ENCODE measurements around the gene MRPL54.

The MRPL54 gene

GRCh38 chr19:3784607-3785450 lies 22.3 kb downstream of the MRPL54 start:
- no peaks in the 10 kb centered on the region for H3K9me3 ChIP-seq (ENCODE audit: control insufficient read depth, low read length)
- peaks cover 25% of the 10 kb centered on the region for H3K27me3 ChIP-seq (ENCODE audit: control insufficient read depth, insufficient read depth, low read length)
- H3K4me3 ChIP-seq (ENCODE audit: low read length): no peak overlapping the region
- no peaks in the 10 kb centered on the region for H3K36me3 ChIP-seq (ENCODE audit: control insufficient read depth, insufficient read depth, low read length)
- no peaks in the 10 kb centered on the region for H3K4me1 ChIP-seq (ENCODE audit: control insufficient read depth, insufficient read depth, low read length)
- H3K9ac ChIP-seq (ENCODE audit: low read length): no peak overlapping the region

- peaks cover 25% of the 10 kb centered on the region for H3K27me3 ChIP-seq (ENCODE audit: control insufficient read depth, insufficient read depth, low read length)
- no peak overlapping the region for H3K4me3 ChIP-seq (ENCODE audit: low read length)
These were observed 23.0 kb downstream of the MRPL54 start for GRCh38 chr19:3785451-3785937.

GRCh38 chr19:3785938-3786824 lies 23.7 kb downstream of the MRPL54 start, which contains the start of gene MATK:
MATK (minus strand) TSS chr19:3786381; CDS start chr19:3785135, 1,246 bp downstream.
- no peak within 1 kb of the TSS for H3K9ac ChIP-seq (ENCODE audit: low read length)
- H3K9me3 ChIP-seq (ENCODE audit: control insufficient read depth, low read length): no peaks in the 10 kb centered on the region
- no peaks in the 10 kb centered on the region for H3K4me1 ChIP-seq (ENCODE audit: control insufficient read depth, insufficient read depth, low read length)
- H3K36me3 ChIP-seq (ENCODE audit: control insufficient read depth, insufficient read depth, low read length): no peaks in the 10 kb centered on the region
- H3K27me3 ChIP-seq (ENCODE audit: control insufficient read depth, insufficient read depth, low read length): peaks cover 25% of the 10 kb centered on the region
- H3K4me3 ChIP-seq (ENCODE audit: low read length): no peak within 1 kb of the TSS

More at GRCh38 chr19:3785451-3785937, 23.0 kb downstream of the MRPL54 start:
- H3K36me3 ChIP-seq (ENCODE audit: control insufficient read depth, insufficient read depth, low read length): no peaks in the 10 kb centered on the region
- H3K4me1 ChIP-seq (ENCODE audit: control insufficient read depth, insufficient read depth, low read length): no peaks in the 10 kb centered on the region
- H3K9ac ChIP-seq (ENCODE audit: low read length): no peak overlapping the region
- no peaks in the 10 kb centered on the region for H3K9me3 ChIP-seq (ENCODE audit: control insufficient read depth, low read length)

GRCh38 chr19:3788996-3789778 lies 26.7 kb downstream of the MRPL54 start:
- Histone ChIP-seq H3K36me3 (ENCODE audit: control insufficient read depth, insufficient read depth, low read length) (no peaks in the 10 kb centered on the region), H3K9ac (ENCODE audit: low read length) (no peak overlapping the region), H3K9me3 (ENCODE audit: control insufficient read depth, low read length) (no peaks in the 10 kb centered on the region), H3K4me1 (ENCODE audit: control insufficient read depth, insufficient read depth, low read length) (no peaks in the 10 kb centered on the region), H3K27me3 (ENCODE audit: control insufficient read depth, insufficient read depth, low read length) (peaks cover 24% of the 10 kb centered on the region), H3K4me3 (ENCODE audit: low read length) (no peak overlapping the region)

GRCh38 chr19:3790209-3790734 lies 27.8 kb downstream of the MRPL54 start:
- Histone ChIP-seq H3K9ac (ENCODE audit: low read length) (no peak overlapping the region), H3K9me3 (ENCODE audit: control insufficient read depth, low read length) (no peaks in the 10 kb centered on the region), H3K4me3 (ENCODE audit: low read length) (no peak overlapping the region), H3K27me3 (ENCODE audit: control insufficient read depth, insufficient read depth, low read length) (peaks cover 13% of the 10 kb centered on the region), H3K4me1 (ENCODE audit: control insufficient read depth, insufficient read depth, low read length) (no peaks in the 10 kb centered on the region), H3K36me3 (ENCODE audit: control insufficient read depth, insufficient read depth, low read length) (no peaks in the 10 kb centered on the region)

- H3K9me3 ChIP-seq (ENCODE audit: control insufficient read depth, low read length): no peaks in the 10 kb centered on the region
- H3K4me1 ChIP-seq (ENCODE audit: control insufficient read depth, insufficient read depth, low read length): no peaks in the 10 kb centered on the region
- no peak overlapping the region for H3K9ac ChIP-seq (ENCODE audit: low read length)
- no peak overlapping the region for H3K4me3 ChIP-seq (ENCODE audit: low read length)
- peaks cover 7% of the 10 kb centered on the region for H3K27me3 ChIP-seq (ENCODE audit: control insufficient read depth, insufficient read depth, low read length)
- H3K36me3 ChIP-seq (ENCODE audit: control insufficient read depth, insufficient read depth, low read length): no peaks in the 10 kb centered on the region
These were observed 28.5 kb downstream of the MRPL54 start for GRCh38 chr19:3790941-3791340.

GRCh38 chr19:3792114-3792513 lies 29.6 kb downstream of the MRPL54 start:
- no peaks in the 10 kb centered on the region for H3K36me3 ChIP-seq (ENCODE audit: control insufficient read depth, insufficient read depth, low read length)
- H3K9me3 ChIP-seq (ENCODE audit: control insufficient read depth, low read length): no peaks in the 10 kb centered on the region
- no peak overlapping the region for H3K4me3 ChIP-seq (ENCODE audit: low read length)
- H3K27me3 ChIP-seq (ENCODE audit: control insufficient read depth, insufficient read depth, low read length): no peaks in the 10 kb centered on the region
- no peak overlapping the region for H3K9ac ChIP-seq (ENCODE audit: low read length)
- H3K4me1 ChIP-seq (ENCODE audit: control insufficient read depth, insufficient read depth, low read length): no peaks in the 10 kb centered on the region

GRCh38 chr19:3793799-3794198 lies 31.3 kb downstream of the MRPL54 start:
- Histone ChIP-seq H3K36me3 (ENCODE audit: control insufficient read depth, insufficient read depth, low read length) (no peaks in the 10 kb centered on the region), H3K4me3 (ENCODE audit: low read length) (no peak overlapping the region), H3K4me1 (ENCODE audit: control insufficient read depth, insufficient read depth, low read length) (no peaks in the 10 kb centered on the region), H3K9me3 (ENCODE audit: control insufficient read depth, low read length) (no peaks in the 10 kb centered on the region), H3K27me3 (ENCODE audit: control insufficient read depth, insufficient read depth, low read length) (no peaks in the 10 kb centered on the region), H3K9ac (ENCODE audit: low read length) (no peak overlapping the region)

GRCh38 chr19:3796358-3796757 lies 33.9 kb downstream of the MRPL54 start:
- Histone ChIP-seq H3K36me3 (ENCODE audit: control insufficient read depth, insufficient read depth, low read length) (no peaks in the 10 kb centered on the region), H3K4me3 (ENCODE audit: low read length) (no peak overlapping the region), H3K4me1 (ENCODE audit: control insufficient read depth, insufficient read depth, low read length) (peaks cover under 1% of the 10 kb centered on the region), H3K27me3 (ENCODE audit: control insufficient read depth, insufficient read depth, low read length) (peaks cover 6% of the 10 kb centered on the region), H3K9me3 (ENCODE audit: control insufficient read depth, low read length) (no peaks in the 10 kb centered on the region), H3K9ac (ENCODE audit: low read length) (no peak overlapping the region)

- H3K4me3 ChIP-seq (ENCODE audit: low read length): no peak overlapping the region
- H3K27me3 ChIP-seq (ENCODE audit: control insufficient read depth, insufficient read depth, low read length): peaks cover 18% of the 10 kb centered on the region
- no peaks in the 10 kb centered on the region for H3K36me3 ChIP-seq (ENCODE audit: control insufficient read depth, insufficient read depth, low read length)
- H3K4me1 ChIP-seq (ENCODE audit: control insufficient read depth, insufficient read depth, low read length): peaks cover 5% of the 10 kb centered on the region
- H3K9ac ChIP-seq (ENCODE audit: low read length): no peak overlapping the region
- no peaks in the 10 kb centered on the region for H3K9me3 ChIP-seq (ENCODE audit: control insufficient read depth, low read length)
These were observed 35.7 kb downstream of the MRPL54 start for GRCh38 chr19:3798137-3798536.

- no peak overlapping the region for H3K9ac ChIP-seq (ENCODE audit: low read length)
- peaks cover 5% of the 10 kb centered on the region for H3K4me1 ChIP-seq (ENCODE audit: control insufficient read depth, insufficient read depth, low read length)
- no peaks in the 10 kb centered on the region for H3K36me3 ChIP-seq (ENCODE audit: control insufficient read depth, insufficient read depth, low read length)
- no peaks in the 10 kb centered on the region for H3K9me3 ChIP-seq (ENCODE audit: control insufficient read depth, low read length)
- no peak overlapping the region for H3K4me3 ChIP-seq (ENCODE audit: low read length)
- H3K27me3 ChIP-seq (ENCODE audit: control insufficient read depth, insufficient read depth, low read length): peaks cover 18% of the 10 kb centered on the region
These were observed 38.5 kb downstream of the MRPL54 start for GRCh38 chr19:3800996-3801395.

Measured in mucosa of stomach (tissue), 1 donor.